SKM-1 (cell line): ENCODE measurements around the gene CALM1.

Experiments used
- DNase-seq: peaks from one replicate; lab custom pipeline; 2025; ENCODE audit not compliant: unreplicated experiment; lab: John Stamatoyannopoulos, UW

CALM1 gene

DNA sequence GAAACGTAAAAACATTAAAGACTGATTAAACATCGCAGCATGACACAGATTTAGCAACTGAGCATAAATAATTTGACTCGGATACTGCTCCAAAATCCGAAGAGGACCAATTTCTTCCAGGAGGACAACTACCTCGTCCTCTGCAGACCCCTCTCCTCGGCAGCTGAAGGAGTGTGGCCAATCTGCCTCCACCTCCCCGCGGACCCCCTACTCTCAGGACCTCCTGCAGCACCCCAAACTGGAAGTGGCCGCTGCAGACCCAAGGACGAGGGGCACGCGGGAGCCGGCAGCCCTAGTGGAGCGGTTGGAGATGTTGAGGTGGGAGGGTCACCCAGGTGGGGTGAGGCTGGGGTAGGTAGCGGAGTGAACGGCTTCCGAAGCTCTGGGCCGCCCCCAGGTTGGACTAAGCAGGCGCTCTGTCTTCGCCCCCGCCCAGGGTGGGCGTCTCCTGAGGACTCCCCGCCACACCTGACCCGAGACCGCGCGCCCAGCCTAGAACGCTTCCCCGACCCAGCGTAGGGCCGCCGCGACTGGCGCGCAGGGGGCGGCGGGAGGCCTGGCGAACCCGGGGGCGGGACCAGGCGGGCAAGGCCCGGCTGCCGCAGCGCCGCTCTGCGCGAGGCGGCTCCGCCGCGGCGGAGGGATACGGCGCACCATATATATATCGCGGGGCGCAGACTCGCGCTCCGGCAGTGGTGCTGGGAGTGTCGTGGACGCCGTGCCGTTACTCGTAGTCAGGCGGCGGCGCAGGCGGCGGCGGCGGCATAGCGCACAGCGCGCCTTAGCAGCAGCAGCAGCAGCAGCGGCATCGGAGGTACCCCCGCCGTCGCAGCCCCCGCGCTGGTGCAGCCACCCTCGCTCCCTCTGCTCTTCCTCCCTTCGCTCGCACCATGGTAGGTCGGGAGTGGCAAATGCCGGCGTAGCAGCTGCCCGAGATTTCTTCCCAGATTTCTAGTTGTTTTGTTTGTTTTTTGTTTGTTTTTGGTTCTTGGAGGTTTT lies at the start of gene CALM1:
TSS of gene CALM1 (plus strand) at position 689 of the 999 bp plus-strand sequence. CDS start at position 891, 202 bp downstream.
- DNase-seq: peak; percentile 12

GRCh38 chr14:90348270-90348669 lies 48.6 kb upstream of the CALM1 start:
- DNase-seq: no peak

DNA sequence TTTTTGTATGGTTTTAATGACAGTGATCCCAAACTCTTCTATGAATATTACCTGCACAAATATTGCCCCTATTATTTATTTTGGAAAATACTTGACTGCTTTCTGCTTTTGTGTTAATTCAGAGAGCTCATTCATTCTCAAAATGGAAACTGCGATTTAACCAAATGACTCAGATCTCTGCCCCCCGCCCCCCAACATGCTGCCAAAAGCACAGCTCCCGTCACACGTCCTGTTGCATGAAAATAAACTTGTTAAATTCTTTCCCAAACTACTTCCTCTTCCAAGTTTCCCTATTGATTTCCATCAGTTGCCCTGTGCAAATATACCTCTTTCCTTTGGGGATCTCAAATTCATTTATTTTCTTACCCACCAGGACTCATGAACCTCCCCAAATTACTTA lies 47.1 kb upstream of the CALM1 start:
- DNase-seq: no peak

DNA sequence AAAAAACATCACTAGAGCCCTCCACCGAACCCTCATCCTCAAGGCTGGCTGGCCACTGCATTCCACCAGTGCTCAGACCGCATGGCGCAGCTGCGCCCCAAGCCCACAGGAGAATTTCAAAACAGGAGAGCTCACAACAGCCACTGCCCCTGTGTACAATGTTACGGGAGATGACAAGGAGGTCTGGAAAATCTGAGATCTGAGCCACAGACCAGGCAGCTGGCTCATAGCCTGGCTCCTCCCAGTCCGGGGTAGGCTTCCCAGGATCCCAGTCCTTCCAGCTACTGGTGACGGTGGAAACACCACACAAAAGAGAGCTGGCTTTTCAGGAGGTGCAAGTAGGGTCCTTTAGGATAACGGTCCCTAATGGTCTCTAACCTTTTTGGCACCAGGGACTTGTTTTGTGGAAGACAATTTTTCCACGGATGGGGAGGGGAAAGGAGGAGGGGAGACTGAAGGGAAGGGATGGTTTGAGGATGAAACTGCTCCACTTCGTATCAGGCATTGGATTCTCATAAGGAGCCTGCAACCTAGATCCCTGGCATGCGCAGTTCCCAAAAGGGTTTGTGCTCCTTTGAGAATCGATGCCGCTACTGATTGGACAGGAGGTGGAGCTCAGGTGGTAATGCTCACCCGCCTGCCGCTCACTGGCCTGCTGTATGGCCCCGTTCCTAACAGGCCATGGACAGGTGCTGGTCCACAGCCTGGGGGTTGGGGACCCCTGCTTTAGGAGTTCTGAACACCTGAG lies 42.1 kb upstream of the CALM1 start:
- DNase-seq: no peak

DNA sequence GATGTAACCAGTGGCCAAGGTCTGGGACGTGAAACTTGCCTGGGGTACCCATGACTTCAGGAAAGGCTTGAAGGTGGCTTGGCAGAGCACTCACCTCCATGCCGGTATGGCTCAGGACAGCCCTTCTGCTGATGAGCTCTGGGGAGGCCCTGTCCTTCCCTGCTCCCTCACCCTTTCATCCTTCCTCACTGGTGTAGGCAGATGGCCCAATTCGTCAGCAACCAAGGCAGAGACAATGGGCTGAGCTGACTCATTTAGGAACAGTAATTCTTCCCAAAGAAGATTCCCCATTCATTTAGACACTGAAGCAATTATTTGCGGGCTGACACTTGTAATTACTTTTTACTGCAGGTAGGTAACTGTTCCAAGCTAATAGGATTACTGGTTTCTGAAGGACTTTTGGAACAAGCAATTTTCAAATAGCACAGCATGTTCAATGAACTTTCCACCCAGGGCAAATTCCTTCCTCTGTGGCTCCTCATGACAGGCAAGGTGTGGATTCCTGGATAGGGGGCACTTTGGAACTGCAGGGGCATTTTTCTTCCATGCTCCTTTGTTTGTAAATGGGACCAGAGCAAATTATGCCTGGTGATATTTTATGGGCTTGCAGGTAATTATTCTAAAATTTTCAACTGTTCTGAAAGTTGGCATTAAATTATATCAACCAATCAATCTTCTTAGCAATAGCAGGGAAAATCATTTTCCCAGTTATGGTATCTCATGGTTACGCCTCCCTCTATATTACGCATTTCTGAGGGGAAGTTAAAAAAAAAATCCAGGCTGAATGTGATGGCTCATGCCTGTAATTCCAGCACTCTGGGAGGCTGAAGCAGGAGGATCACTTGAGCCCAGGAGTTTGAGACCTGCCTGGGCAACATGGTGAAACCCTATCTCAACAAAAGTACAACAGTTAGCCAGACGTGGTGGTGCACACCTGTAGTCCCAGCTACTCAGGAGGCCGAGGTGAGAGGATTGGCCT lies 41.0 kb upstream of the CALM1 start:
- DNase-seq: no peak

DNA sequence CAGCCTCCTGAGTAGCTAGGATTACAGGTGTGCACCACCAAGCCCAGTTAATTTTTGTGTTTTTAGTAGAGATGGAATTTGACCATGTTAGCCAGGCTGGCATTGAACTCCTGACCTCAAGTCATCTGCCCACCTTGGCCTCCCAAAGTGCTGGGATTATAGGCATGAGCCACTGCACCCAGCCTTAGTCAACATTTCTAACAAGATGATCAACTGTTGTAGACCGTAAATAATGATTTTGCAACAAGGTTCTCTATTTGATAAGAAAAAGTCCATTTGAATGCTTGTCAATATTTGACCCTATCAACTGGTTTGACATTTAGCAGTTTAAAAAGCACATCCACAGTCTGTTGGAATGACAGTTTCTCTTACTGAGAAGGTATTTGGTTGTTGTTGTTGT lies 39.9 kb upstream of the CALM1 start:
- no peak for DNase-seq

GRCh38 chr14:90358359-90358758 lies 38.5 kb upstream of the CALM1 start:
- no peak for DNase-seq

DNA sequence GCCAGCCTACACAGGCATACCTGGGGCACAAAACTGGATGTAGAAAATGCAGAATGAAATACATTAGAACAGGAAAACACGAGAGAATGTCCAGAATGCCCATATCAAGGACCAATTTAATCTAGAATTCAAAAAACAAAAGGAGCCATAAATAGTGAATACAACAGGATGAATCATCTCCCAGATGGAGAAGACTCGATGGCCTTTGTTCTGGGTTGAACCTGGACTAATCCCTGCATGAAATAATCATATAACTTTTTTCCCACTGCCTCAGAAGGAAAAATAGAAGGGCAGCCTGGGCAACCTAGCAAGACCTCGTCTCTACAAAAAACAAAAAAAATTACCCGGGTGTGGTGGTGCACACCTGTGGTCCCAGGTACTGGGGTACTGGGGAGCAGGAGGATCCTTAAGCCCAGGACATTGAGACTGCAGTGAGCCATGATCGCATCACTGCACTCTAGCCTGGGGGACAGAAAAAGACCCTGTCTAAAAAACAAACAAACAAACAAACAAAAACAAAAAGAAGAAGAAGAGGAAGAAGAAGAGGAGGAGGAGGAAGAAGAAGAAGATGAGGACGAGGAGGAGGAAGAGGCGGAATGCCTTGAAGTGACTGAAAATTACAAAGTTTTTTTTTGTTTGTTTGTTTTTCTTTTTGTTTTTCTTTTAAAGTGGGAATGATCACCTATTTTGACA lies 34.8 kb upstream of the CALM1 start:
- no peak for DNase-seq

DNA sequence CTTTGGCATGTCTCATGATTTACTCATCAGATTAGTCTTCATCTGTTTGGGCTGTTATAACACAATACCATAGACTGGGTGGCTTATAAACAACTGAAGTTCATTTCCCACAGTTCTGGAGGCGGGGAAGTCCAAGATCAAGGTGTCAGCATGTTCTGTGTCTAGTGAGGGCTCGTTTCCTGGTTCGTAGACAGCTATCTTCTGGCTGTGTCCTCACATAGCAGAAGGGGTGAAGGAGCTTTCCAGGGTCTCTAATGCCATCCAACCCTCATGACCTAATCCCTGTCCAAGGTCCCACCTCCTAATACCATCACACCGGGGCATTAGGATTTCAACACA lies 34.3 kb upstream of the CALM1 start:
- no peak for DNase-seq

DNA sequence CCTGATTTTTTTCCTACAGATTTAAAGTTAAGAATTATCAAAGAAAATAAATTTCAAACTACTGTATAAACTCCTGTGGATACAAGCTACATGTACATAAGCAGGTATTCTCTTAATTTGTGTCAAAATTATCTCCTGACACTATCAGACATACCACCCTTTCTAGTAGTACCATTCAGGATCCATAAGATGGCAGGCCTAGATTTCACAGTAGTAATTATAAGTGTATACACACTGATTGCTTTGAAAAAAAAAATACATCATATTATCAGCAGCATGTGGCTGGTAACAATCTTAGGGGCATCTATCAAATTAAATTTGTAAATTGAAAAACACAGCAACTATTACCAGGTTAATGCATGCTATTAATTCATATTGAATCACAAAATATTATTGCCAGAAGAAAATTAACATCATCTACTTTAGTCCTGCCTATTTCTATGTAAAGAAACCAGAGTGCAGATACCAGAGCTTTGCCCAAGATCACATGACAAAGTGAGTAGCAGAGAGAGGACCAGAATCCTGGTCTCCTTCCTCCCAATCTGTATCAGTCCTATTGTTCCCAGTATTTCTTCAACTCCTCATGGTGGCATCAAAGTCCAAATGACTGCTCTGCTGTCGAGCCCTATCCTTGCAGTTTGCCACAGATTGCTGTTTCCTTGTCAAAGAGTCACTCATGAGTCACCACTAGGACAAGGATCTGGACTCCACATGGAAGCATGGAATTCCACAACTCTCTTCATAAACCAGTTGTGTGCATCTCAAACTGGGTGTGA lies 27.7 kb upstream of the CALM1 start:
- no peak for DNase-seq

GRCh38 chr14:90373887-90374286 lies 22.9 kb upstream of the CALM1 start:
- DNase-seq: no peak

DNA sequence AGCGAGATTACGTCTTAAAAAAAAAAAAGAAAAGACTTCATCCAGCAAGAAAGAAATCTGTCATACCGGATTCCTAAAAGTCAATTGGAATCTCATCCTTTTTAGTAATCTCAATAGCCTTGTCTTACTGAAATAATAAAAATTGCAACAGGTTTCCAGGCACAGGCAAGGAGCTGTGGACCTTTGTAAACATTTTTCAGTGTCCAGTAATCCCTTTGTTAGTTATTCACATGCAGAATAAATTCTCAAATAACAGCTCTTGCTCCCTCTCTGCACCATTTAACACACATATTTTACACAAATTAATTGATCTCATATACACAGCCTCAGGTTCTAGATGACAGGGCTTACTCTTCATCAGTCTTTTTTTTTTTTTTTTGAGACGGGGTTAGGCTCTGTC lies 22.0 kb upstream of the CALM1 start:
- DNase-seq: no peak

GRCh38 chr14:90375934-90376333 lies 20.9 kb upstream of the CALM1 start:
- DNase-seq: no peak

DNA sequence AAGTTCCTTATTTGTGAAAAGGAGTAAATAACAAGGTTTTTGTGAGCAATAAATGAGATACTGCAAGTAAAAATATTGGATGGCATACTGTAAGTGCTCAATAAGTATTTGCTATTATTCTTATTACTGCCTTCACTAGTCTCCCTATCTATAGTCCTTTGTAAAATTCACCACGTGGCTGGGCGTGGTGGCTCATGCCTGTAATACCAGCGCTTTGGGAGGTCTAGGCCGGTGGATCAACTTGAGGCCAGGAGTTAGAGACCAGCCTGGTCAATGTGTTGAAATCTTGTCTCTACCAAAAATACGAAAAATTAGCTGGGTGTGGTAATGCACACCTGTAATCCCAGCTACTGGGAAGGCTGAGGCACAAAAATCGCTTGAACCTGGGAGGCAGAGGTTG lies 18.6 kb upstream of the CALM1 start:
- no peak for DNase-seq

- no peak for DNase-seq
Observed at GRCh38 chr14:90379106-90379505, 17.7 kb upstream of the CALM1 start.

DNA sequence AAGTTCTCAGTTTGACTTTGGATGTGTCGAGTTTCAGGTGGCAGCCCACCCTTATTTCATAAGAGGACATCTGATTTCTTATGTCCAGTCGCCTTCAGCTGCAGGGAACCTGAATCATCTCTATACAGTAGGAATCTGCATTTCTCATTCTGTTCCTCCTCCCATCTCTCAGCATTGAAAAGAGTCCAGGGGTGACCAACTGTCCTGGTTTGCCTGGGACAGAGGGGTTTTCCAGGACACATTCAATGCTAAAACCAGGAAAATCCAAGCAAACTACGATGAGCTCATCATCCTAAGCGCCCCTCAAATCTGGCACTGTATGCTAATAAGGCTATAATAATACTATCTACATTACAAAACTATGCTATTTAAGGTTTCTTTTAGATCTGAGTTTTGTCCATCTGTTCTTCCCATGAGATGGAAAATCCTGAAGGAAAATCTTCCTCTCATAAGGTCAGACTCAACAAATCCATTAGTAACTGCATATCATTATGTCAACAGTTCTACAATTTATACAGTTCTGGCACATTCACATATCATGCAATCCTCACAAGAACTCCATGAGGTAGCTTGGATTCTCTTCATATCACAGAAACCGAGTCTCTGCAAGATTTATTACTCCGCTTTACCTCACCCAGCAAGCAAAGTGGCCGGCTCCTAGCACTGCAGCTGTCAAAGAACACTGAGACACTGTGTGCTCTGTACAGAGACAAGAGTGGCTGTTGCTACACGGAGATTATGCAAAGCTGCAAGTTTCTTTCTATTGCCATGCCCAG lies 15.6 kb upstream of the CALM1 start:
- no peak for DNase-seq

DNA sequence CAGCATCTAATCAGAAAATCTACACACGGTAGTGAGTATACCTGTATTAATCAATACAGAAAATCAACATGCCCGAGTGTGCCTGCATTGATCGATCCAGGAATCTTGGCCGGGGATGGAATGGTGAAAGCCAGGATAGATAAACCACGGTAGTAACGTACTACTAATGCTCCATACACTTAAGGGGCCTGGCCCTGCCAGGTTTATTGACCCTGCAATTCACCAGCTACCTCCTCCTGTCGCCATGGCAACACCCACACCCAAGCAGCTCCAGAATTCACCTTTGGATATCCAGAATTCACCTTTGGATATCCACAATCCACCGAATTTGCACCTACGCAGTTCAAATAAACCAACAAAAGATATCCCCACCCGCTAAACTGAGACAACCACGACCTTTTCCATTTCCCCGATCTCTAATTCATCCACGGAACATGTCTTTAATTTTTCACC lies 14.8 kb upstream of the CALM1 start:
- DNase-seq: no peak

GRCh38 chr14:90382491-90383125 lies 14.2 kb upstream of the CALM1 start:
- DNase-seq: no peak
